MCF 10A (cell line): ENCODE data around the gene MLLT10. TPM values are rescaled to one million over a fixed set of nuclear protein-coding genes. Genes with fewer than 3 reads are reported as not detected.
A peak's percentile ranks its signal among the peaks of the same experiment; 100 is the strongest.

Source experiments
- BruUV-seq: library from RNA; stranded (reverse); fragments of 400-500 nt; replicated peaks from 2 replicates; lab custom pipeline; 2021; lab: Mats Ljungman, UMichigan
- CTCF ChIA-PET: fragments of 300-600 bp; sonication (Branson Sonifier 250); formaldehyde crosslinking; extraction: SDS; loops from one replicate; lab custom pipeline; 2021; ENCODE audit warnings: antibody characterized with exemption, inconsistent platforms; lab: Yijun Ruan, JAX
- POLR2A ChIA-PET: fragments of 300-600, 350-650 bp; sonication (Branson Sonifier 250); formaldehyde crosslinking; extraction: SDS; loops from one replicate; lab custom pipeline; 2020; ENCODE audit warnings: antibody characterized with exemption, inconsistent platforms; lab: Yijun Ruan, JAX
- DNase-seq: peaks from one replicate; pipeline ENCODE4 v3.0.0-alpha.2; 2018; ENCODE audit not compliant: unreplicated experiment
- H3K27ac Mint-ChIP-seq: one replicate; pipeline ENCODE4 v1.8.0; 2022; ENCODE audit warnings: mild to moderate bottlenecking, low read depth, mixed read lengths; ENCODE audit not compliant: unreplicated experiment
- H3K27me3 Mint-ChIP-seq: one replicate; pipeline ENCODE4 v1.8.0; 2022; ENCODE audit warnings: mixed read lengths; ENCODE audit not compliant: insufficient read depth, unreplicated experiment
- H3K36me3 Mint-ChIP-seq: one replicate; pipeline ENCODE4 v1.8.0; 2022; ENCODE audit warnings: mild to moderate bottlenecking, moderate library complexity, mixed read lengths; ENCODE audit not compliant: insufficient read depth, unreplicated experiment
- H3K4me1 Mint-ChIP-seq: one replicate; pipeline ENCODE4 v1.8.0; 2022; ENCODE audit warnings: mixed read lengths; ENCODE audit not compliant: insufficient read depth, unreplicated experiment
- H3K4me3 Mint-ChIP-seq: one replicate; pipeline ENCODE4 v1.8.0; 2022; ENCODE audit warnings: mild to moderate bottlenecking, moderate library complexity, mixed read lengths; ENCODE audit not compliant: unreplicated experiment
- H3K9me3 Mint-ChIP-seq: one replicate; pipeline ENCODE4 v1.8.0; 2022; ENCODE audit warnings: mixed read lengths; ENCODE audit not compliant: unreplicated experiment
- intact Hi-C: fragments of 100-400 bp; cut with micrococcal nuclease; formaldehyde crosslinking; loops from 2 replicates; pipeline ENCODE4 v1.14.1; 2022
- total RNA-seq: library from RNA; stranded (reverse); gene quantifications from 2 replicates; pipeline ENCODE4 v1.2.3, GENCODE V29; 2022
- TF ChIP-seq, protein P1 (sequence below): fragments of 200-600 bp; IDR thresholded peaks from one replicate; pipeline ENCODE4 v1.8.0; 2022; ENCODE audit warnings: antibody characterized with exemption, mild to moderate bottlenecking; ENCODE audit not compliant: unreplicated experiment

MLLT10 gene
- total RNA-seq, 1 experiment from 2014 or later = 47.5 TPM

DNA sequence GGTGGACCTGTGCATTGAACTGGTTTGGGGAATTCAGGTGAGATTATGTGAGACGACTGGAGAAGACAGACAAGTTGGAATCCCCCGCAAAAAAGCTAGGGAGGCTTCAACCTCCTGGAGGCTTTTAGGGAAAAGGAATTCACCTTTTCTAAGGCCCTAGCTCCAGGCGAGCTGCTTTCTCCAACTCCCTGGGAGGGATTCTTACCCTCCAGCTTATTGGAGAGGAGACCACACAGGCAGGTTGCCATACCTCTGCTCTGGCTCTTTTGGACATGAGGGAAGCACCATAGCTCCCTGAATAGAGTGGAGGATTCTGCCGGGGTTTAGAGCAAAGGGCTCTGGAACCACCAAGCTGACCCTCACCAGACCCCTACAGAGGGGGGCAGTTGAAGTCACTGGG is 213.8 kb downstream of the MLLT10 start:
- ChIA-PET CTCF (interaction anchor here (0.6 kb wide), 1 partner anchor 72 kb away, joined by 3 read pairs; no protein-coding TSS in a partner anchor), POLR2A (interaction anchor here (0.9 kb wide), 2 partner anchors 9 to 180 kb away, joined by 3 read pairs; no protein-coding TSS in a partner anchor)
- intact Hi-C loops = no loop called here
- DNase-seq = no peak
- TF ChIP-seq, protein P1, sequence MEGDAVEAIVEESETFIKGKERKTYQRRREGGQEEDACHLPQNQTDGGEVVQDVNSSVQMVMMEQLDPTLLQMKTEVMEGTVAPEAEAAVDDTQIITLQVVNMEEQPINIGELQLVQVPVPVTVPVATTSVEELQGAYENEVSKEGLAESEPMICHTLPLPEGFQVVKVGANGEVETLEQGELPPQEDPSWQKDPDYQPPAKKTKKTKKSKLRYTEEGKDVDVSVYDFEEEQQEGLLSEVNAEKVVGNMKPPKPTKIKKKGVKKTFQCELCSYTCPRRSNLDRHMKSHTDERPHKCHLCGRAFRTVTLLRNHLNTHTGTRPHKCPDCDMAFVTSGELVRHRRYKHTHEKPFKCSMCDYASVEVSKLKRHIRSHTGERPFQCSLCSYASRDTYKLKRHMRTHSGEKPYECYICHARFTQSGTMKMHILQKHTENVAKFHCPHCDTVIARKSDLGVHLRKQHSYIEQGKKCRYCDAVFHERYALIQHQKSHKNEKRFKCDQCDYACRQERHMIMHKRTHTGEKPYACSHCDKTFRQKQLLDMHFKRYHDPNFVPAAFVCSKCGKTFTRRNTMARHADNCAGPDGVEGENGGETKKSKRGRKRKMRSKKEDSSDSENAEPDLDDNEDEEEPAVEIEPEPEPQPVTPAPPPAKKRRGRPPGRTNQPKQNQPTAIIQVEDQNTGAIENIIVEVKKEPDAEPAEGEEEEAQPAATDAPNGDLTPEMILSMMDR = no peak
- H3K27ac Mint-ChIP-seq = no peak overlapping the region
- H3K9me3 Mint-ChIP-seq = no peaks in the 10 kb centered on the region
- H3K4me1 Mint-ChIP-seq = peaks cover 6% of the 10 kb centered on the region
- H3K4me3 Mint-ChIP-seq = no peak overlapping the region
- no peaks in the 10 kb centered on the region for H3K27me3 Mint-ChIP-seq
- no TSS peak for BruUV-seq
- H3K36me3 Mint-ChIP-seq = peaks cover 62% of the 10 kb centered on the region

- POLR2A ChIA-PET = no interaction called here
- Mint-ChIP-seq H3K27me3 (no peaks in the 10 kb centered on the region), H3K4me1 (peaks cover 6% of the 10 kb centered on the region), H3K4me3 (no peak overlapping the region), H3K36me3 (peaks cover 48% of the 10 kb centered on the region), H3K9me3 (no peaks in the 10 kb centered on the region), H3K27ac (peak overlapping the region; percentile 31)
- TF ChIP-seq, protein P1 = no peak
- no TSS peak for BruUV-seq
- CTCF ChIA-PET = no interaction called here
- DNase-seq = no peak
- intact Hi-C loops = no loop called here
Measured at GRCh38 chr10:21749788-21750187, 215.8 kb downstream of the MLLT10 start.

DNA sequence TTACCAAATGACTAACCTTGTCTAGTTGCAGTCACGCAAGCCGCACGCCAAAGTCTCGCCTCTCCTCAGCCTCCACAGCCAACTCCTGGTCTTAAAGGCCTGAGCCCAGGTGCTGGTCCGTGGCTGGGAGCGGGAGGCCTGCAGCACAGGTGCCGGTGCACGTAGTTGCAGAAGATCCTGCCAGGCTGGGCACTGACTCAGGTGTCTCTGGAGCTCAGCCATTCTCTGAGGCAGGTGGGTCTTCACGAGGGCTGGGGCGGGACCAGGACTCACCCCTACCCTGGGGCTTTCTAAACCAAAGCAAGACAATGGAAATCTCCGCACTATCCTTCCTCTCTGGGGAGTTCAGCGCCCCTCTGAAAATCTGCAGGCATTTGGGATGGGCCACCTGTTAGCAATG is 216.4 kb downstream of the MLLT10 start:
- ChIA-PET POLR2A (no interaction called here), CTCF (interaction anchor here (1.4 kb wide), 1 partner anchor 10 kb away, joined by 4 read pairs; no protein-coding TSS in a partner anchor)
- intact Hi-C loops = no loop called here
- Mint-ChIP-seq H3K27me3 (no peaks in the 10 kb centered on the region), H3K36me3 (peaks cover 42% of the 10 kb centered on the region), H3K4me1 (peaks cover 6% of the 10 kb centered on the region), H3K9me3 (no peaks in the 10 kb centered on the region), H3K4me3 (no peak overlapping the region), H3K27ac (no peak overlapping the region)
- DNase-seq = no peak
- TF ChIP-seq, protein P1 = no peak
- no TSS peak for BruUV-seq

- no peak overlapping the region for H3K27ac Mint-ChIP-seq
- peaks cover 30% of the 10 kb centered on the region for H3K36me3 Mint-ChIP-seq
- no peaks in the 10 kb centered on the region for H3K9me3 Mint-ChIP-seq
- H3K4me3 Mint-ChIP-seq = no peak overlapping the region
- no peaks in the 10 kb centered on the region for H3K27me3 Mint-ChIP-seq
- intact Hi-C loops = no loop called here
- TF ChIP-seq, protein P1 = no peak
- no TSS peak for BruUV-seq
- peaks cover 6% of the 10 kb centered on the region for H3K4me1 Mint-ChIP-seq
- POLR2A ChIA-PET = interaction anchor here (0.6 kb wide), 1 partner anchor 1038 kb away, joined by 3 read pairs; no protein-coding TSS in a partner anchor
- CTCF ChIA-PET = interaction anchor here (0.5 to 1.4 kb wide), 4 partner anchors 9 to 731 kb away, joined by 3 to 4 read pairs (median 3); no protein-coding TSS in a partner anchor
- no peak for DNase-seq
Measured at GRCh38 chr10:21751341-21752310, 217.6 kb downstream of the MLLT10 start.
